Measurements from ENCODE around the gene KCNE4. TPM values are rescaled to one million over a fixed set of nuclear protein-coding genes. Genes with fewer than 3 reads are reported as not detected.
A peak's percentile ranks its signal among the peaks of the same experiment; 100 is the strongest.

Gene KCNE4
- total RNA-seq, 1 donor from 2014 or later = 23.2 TPM

DNA sequence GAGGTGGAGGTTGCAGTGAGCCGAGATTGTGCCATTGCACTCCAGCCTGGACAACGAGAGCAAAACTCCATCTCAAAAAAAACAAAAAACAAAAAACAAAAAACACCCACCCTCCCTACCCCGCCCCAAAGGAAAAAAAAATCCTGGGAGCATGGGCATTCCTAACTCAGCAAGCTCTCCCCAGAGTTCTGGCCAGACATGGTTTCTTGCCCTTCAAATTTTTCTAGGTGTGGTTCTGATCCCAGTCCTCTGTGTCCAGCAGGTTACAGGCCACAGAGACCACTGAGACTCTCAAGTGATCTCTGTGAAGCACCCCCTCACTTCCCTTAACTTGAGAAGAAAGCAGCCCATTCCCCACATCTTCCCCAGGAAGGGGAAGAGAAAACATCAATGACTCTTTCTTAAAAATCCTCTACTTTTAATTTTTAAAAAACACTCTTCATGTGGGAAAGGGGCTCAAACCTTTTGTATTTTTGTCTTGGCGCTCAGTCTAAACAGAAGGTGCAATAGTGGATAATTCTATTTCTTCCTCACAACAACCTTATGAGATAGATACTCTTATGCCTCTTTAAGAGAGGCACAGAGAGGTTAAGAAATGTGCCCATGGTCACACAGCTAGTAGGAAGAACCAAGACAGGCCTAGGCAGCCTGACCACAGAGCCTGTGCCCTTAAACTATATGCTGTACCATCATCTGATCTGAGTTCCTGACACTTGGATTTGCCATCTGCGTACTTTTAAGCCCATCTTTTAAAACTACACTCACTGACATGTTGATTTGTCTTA lies 6.9 kb upstream of the KCNE4 start:
- H3K36me3 Mint-ChIP-seq (ENCODE audit: low read depth) = no peaks in the 10 kb centered on the region
- TF ChIP-seq, protein P1, sequence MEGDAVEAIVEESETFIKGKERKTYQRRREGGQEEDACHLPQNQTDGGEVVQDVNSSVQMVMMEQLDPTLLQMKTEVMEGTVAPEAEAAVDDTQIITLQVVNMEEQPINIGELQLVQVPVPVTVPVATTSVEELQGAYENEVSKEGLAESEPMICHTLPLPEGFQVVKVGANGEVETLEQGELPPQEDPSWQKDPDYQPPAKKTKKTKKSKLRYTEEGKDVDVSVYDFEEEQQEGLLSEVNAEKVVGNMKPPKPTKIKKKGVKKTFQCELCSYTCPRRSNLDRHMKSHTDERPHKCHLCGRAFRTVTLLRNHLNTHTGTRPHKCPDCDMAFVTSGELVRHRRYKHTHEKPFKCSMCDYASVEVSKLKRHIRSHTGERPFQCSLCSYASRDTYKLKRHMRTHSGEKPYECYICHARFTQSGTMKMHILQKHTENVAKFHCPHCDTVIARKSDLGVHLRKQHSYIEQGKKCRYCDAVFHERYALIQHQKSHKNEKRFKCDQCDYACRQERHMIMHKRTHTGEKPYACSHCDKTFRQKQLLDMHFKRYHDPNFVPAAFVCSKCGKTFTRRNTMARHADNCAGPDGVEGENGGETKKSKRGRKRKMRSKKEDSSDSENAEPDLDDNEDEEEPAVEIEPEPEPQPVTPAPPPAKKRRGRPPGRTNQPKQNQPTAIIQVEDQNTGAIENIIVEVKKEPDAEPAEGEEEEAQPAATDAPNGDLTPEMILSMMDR (IDR thresholded peaks at IDR 0.05) = no peak
- no peak for DNase-seq (ENCODE audit: low spot score)
- peaks cover 92% of the 10 kb centered on the region for H3K4me1 Mint-ChIP-seq (ENCODE audit: low read depth)
- peaks cover 4% of the 10 kb centered on the region for H3K9me3 Mint-ChIP-seq (ENCODE audit: low read depth)
- H3K27ac Mint-ChIP-seq (ENCODE audit: unreplicated experiment) = peak overlapping the region; percentile 83
- no peaks in the 10 kb centered on the region for H3K27me3 Mint-ChIP-seq (ENCODE audit: low read depth)
- no peak overlapping the region for H3K4me3 Mint-ChIP-seq (ENCODE audit: unreplicated experiment)

DNA sequence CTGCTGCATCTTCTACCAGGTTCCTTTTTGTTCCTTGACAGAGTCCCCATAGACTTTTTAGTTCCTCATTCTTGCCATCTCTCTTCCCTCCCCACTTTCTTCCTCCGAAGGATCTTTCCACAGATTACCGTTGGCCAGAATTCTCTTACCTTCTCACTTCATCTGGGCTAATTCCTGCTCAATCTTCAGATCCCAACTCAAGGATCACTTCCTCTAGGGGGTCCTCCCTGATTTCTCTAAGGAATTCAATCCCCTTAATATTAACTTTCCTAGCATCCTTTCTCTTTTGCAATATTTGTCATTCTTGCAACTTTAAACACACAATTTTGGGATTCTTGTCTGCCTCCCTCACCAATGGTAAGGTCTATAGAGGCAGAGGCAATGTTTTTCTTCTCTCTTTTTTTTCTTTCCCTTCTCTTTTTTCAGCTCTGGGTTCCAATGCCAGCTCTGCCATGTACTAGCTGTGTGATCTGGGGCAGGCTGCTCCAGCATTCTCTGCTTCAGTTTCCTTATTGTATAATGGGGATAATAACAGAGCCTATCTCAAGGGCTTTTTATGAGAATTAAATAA lies 5.4 kb upstream of the KCNE4 start:
- H3K27ac Mint-ChIP-seq (ENCODE audit: unreplicated experiment) = peak overlapping the region; percentile 97
- TF ChIP-seq, protein P1 (IDR thresholded peaks at IDR 0.05) = no peak
- H3K36me3 Mint-ChIP-seq (ENCODE audit: low read depth) = no peaks in the 10 kb centered on the region
- no peak for DNase-seq (ENCODE audit: low spot score)
- no peaks in the 10 kb centered on the region for H3K27me3 Mint-ChIP-seq (ENCODE audit: low read depth)
- H3K9me3 Mint-ChIP-seq (ENCODE audit: low read depth) = no peaks in the 10 kb centered on the region
- peaks cover 93% of the 10 kb centered on the region for H3K4me1 Mint-ChIP-seq (ENCODE audit: low read depth)
- H3K4me3 Mint-ChIP-seq (ENCODE audit: unreplicated experiment) = no peak overlapping the region

DNA sequence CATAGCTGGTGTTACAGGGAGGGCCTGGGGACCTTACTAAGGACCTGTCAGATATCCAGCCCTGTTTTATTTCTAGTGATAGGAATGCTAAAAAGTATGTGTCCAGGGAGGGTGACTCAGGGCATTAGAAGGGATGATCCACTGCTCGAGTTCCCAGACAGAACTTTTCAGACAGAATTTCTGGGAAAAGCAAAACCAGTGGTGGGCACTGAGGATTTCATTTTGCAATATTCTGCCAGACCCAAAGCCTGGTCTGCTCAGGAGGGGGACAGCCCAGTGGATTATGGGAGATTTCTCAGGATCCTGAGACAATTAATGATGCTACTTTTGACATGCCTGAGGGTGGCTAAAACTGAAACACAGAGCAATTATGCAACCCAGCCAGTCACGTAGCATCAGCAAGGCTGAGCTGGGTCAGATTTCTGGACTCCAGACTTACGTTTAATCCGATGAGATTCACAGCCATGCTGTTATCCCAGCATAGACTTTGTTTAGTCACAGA lies 4.7 kb upstream of the KCNE4 start:
- Mint-ChIP-seq H3K27ac (ENCODE audit: unreplicated experiment) (peak overlapping the region; percentile 97), H3K4me3 (ENCODE audit: unreplicated experiment) (peak overlapping the region; percentile 37), H3K36me3 (ENCODE audit: low read depth) (no peaks in the 10 kb centered on the region), H3K27me3 (ENCODE audit: low read depth) (no peaks in the 10 kb centered on the region), H3K9me3 (ENCODE audit: low read depth) (no peaks in the 10 kb centered on the region), H3K4me1 (ENCODE audit: low read depth) (peaks cover 94% of the 10 kb centered on the region)
- TF ChIP-seq, protein P1 (IDR thresholded peaks at IDR 0.05) = no peak
- no peak for DNase-seq (ENCODE audit: low spot score)

DNA sequence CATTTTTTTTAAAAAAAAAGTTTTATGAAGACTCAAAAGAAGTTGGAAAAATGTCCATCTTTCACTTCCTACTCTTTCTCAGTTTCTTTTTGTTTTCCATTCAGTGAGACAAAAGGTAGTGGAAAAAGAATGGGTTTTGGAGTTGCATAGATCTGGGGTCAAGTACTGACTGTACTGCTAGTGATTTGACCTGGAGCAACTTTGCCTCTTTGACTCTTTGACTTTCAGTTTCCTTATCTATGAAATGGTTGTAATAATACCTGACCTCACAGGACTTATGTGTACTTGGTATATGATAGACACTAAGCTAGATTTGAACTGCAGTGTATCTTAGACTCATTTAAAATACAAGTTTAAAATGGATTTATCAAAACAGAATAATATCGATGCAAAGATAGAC lies 3.5 kb upstream of the KCNE4 start:
- Mint-ChIP-seq H3K27me3 (ENCODE audit: low read depth) (no peaks in the 10 kb centered on the region), H3K4me1 (ENCODE audit: low read depth) (peaks cover 94% of the 10 kb centered on the region), H3K27ac (ENCODE audit: unreplicated experiment) (peak overlapping the region; percentile 97), H3K4me3 (ENCODE audit: unreplicated experiment) (no peak overlapping the region), H3K9me3 (ENCODE audit: low read depth) (no peaks in the 10 kb centered on the region), H3K36me3 (ENCODE audit: low read depth) (peaks cover 1% of the 10 kb centered on the region)
- DNase-seq (ENCODE audit: low spot score) = no peak
- TF ChIP-seq, protein P1 (IDR thresholded peaks at IDR 0.05) = no peak

DNA sequence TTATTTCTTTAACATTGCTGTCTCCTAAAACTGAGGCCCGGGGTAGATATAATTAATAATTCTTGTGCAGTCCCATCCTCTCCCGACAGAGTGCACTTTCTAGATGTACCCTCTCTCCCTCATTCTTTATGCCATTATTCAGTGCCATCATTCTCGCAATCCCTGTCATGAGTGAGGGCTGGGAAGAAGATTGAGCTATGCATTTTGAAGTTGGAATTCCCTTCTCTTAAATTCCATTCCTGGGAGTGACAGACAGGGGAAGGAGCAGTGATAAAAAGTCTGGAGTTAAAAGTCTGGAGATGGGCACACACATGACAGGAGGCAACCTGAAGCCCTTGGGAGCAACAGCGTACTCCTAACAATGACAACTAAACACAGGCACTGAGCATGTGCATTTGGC lies 2.6 kb upstream of the KCNE4 start:
- Mint-ChIP-seq H3K4me3 (ENCODE audit: unreplicated experiment) (no peak overlapping the region), H3K27ac (ENCODE audit: unreplicated experiment) (peak overlapping the region; percentile 97), H3K27me3 (ENCODE audit: low read depth) (no peaks in the 10 kb centered on the region), H3K9me3 (ENCODE audit: low read depth) (no peaks in the 10 kb centered on the region), H3K36me3 (ENCODE audit: low read depth) (peaks cover 5% of the 10 kb centered on the region), H3K4me1 (ENCODE audit: low read depth) (peaks cover 94% of the 10 kb centered on the region)
- TF ChIP-seq, protein P1 (IDR thresholded peaks at IDR 0.05) = no peak
- no peak for DNase-seq (ENCODE audit: low spot score)
